ENCODE data around the gene FAM149A.

FAM149A gene

DNA sequence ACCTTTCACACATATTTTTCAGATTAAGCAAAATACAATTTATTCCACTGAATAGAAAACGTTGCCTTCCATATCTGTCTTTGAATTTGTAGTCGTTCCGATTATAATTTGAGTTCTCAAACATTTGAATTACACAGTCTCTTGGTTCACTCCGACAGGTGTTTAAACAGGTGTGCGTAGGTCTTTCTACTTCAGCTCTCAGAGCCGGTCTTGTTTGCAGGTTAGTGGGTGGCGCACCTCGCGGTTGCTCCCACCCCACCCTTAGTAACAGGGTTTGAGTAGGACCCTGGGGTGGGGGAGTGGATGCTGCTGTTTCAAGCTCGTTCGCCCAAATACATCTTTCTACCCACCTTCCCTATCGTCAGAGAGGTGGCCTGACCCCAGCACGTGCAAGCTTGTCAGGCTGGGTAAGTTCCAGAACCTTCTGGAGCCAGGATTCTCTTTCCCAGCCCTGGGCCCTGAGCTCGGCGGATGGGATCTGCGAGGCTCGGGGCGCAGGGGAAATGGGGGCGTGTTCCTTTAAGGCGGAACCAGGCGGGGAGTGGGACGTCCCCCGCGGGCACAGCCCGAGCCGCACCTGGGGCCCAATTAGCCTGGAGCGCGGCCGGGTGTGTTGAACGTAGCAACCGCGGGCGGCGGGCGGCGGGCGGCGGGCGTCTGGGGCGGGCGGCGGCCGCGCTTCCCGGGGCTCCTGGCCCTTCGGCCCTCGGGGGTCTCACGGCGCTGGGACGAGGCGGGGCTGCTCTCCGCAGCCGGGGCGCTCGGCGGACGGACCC is at the start of gene FAM149A:
FAM149A (plus strand) TSS at position 591 of the 776 bp plus-strand sequence.
- DNase-seq: peak; percentile 39 to 44

DNA sequence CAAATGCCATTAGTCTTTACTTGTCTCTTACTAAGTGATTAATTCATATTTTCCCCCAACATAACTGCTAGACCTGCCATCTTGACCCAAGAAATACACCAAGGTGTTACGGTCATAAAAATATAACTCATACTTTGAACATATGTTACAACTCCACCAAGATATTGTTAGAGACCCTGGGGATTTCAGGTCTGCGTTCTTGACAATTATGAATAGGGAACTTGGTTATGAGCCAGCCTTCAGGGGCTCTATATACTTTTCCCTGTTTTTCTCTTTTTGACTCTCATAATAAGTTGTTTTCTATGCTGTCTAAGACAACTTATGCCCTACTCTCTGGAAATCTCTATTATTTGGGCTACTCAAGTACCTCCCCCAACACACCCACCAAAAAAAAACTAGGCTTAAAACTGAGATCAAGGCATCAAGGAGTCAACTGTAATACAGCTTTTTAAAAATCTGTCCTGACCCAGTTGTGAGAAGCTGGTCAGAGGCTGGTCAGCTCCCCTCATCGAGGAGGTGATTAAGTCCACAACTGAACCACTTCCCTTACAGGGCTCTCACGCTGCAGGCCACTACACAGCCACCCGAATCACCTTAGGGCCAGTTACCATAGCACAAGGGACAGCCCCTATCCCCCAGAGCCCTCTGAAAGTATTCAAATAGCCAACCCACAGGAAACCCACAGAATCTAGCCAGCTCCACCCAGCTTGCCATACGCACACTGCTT is 46.1 kb upstream of the FAM149A start:
- peak in 1 of 2 donors; percentile 5 for DNase-seq

DNA sequence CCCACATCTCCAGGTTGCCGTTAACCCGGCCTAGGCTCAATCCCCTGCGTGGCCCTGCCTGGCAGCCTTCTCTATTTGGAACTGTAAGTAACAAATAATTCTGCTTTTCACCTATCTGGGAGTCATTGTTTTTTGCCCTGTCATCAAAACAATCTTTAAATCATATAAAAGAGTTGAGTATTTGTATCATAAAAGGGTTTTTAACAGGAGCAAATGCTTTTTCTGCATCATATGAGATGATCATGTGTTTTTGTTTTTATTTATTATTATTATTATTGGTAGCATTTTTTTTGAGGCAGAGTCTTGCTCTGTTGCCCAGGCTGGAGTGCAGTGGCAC is 45.6 kb upstream of the FAM149A start:
- DNase-seq: no peak

DNA sequence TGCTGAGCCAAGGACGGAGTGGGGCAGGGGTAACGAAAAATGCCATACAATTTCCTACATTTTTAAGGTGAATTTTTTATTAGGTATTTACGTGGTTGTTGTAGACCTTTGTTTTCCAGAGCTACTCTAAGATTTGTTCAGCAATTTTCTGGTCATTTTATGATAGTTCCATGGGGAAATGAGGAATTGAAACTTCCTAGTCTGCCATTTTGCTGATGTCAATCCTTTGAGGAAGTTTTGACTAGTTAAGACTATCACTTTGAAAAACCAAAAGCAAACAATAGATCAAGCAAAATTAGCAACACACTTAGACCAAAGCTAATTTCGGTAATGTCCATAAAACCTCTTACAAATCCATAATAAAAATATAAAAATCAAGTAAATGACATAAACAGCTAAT is 42.6 kb upstream of the FAM149A start:
- DNase-seq: no peak

DNA sequence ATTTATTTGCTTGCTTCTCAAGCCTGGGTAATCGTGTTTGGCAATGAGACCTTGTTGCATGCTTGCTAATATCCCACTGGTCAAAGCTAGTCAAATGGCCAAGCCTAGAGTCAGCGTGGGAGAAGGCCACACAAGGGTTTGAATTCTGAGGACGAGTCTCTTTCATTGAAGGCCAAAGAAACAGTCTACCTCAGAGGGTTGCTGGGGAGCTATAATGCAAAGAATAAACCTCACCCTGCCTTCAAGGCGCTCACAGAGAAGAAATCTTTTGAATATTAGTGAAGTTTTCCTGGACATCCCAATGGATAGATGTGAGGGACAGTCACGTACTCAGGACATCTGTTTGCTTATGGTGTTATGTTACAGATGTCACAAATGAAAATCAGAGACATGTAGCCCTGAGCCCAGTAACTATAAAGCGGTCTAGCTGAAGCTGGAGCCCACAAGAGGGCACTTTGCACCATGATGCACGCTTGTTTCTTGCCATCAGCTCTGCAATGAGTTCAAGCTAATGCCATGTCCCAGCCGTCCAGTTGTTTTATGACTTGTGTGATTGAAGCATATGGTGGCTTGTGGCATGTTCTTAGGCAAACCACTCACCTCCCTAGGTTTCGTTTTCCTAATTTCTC is 36.6 kb upstream of the FAM149A start:
- peak; percentile 36 to 62 for DNase-seq

DNA sequence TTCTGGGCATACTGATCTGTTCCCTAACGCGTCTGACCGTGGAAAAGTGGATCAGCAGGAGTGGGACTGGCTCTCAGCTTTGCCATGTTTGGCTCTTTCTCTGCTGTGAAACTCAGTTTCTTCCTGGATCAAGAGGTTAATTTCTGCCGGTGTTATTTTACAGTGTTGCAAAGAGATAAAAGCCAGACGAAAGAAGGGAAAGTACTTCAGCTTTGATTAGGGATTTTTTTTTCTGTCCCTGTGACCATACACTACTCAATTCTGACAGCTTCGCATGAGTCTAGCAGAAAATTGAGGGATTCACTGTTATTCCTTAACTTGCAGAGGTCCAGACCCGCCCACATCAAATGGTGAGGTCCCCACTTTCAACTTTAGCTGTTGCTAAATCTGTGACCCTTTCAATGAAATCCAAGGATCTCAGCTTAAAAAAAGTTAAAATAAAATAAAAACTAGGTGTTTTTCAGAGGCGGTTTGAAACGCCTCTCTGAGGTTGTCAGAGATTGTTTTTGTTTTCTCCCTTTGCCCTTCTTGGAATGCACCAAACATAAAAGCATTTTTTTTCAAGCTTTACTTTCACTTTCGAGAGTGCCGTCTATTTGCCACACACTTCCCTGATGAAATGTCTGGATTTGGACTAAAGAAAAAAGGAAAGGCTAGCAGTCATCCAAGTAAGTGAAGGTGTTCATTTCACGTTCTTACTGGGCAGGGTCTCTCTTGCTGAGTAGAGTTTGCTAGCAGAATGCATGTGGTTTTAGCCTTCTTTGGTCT is 35.7 kb upstream of the FAM149A start, which contains the start of gene TLR3:
TLR3 (plus strand) TSS at position 576 of the 768 bp plus-strand sequence. CDS start 7,464 bp downstream, outside the sequence.
- peak in 1 of 2 donors; percentile 49 for DNase-seq

DNA sequence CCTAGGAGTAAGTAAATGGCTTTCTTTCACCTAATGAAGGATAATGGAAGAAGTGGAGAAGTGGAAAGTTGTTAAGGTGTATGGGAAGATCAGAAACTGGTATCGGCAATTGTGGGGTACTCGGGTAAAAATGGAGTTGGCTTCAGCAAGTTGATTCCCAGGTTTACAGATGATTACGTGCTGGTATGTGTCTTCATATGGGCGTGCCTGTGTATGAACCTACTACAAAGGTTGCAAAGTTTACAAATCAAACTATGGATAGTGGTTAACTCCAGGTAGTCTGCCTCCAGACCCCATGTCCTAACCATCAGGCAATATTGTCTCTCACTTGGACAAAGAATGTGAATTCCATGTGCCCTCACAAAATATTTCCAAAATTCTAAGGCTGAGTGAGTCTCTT is 34.8 kb upstream of the FAM149A start:
- no peak for DNase-seq

DNA sequence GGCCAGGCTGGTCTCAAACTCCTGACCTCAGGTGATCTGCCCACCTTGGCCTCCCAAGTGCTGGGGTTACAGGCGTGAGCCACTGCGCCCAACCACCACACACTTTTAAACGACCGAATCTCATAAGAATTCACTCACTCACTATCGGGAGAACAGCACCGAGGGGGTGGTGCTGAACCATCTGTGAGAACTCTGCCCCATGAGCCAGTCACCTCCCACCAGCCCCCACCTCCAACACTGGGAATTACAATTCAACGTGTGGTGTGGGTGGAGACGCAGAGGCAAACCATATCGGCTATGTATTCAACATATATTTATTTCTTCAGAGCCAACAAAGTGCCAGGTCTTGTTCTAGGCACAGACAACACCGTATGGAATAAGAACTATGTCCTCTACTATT is 32.0 kb upstream of the FAM149A start:
- no peak for DNase-seq

DNA sequence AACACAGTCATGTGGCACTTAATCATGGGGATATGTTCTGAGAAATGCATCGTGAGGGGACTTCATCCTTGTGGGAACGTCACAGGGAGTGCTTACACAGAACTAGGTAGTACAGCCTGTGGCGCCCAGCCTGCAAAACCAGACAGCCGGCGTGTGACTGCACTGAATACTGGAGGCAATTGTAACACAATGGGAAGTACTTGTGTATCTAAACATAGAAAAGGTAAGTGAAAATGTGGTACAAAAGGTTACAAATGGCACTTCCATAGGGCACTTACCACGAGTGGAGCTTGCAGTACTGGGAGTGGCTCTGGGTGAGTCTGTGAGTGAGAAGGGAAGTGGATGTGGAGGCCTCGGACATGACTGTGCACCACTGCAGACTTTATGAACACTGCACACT is 30.3 kb upstream of the FAM149A start:
- DNase-seq: no peak

DNA sequence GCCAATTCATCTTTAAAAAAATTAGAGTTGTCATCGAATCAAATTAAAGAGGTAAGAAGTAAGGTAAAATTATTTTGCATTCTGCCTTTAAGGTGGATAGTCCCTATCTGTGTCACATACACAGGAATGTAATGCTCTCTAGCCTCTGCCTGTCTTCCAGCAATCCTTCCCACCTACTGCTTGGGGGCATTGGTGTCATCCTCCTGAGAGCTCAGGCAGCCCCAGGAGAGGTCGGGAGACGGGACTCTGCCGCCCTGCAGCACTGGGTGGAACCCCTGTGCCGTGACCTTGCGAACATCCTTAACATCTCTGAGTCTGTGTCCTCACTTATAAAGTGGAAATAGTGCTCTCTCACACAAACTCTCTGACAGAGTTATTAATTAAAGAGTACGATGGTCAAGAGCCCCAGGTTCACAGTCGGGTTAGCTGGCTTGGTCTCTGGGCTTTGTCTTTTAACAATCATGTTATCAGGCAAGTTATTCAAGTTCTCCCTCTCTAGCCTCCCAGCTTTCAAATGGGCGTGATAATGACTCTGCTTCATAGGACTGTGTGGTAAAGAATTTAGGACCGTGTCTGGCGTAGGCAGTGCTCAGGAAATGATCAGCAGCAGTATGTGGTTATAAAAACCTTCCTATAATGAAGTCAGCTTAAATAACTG is 25.4 kb upstream of the FAM149A start:
- DNase-seq: no peak

DNA sequence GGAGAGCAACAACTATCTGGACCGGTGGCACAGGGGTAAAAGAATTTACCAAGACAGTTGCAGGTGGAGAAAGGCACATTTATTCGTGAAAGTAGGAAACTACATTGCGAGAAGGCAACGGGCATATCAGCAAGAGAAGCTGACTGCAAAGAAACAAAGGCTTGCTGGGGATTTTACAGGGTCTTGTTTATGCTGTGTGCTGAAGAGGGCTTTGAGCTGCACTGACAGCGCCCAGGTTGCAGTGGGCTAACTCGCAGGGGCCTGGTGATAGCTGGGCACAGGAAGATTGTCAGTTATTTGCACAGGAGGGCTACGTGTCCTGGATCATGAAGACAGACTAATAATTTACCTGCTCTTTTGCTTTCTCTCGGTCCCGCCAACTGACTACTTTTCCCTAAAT is 24.8 kb upstream of the FAM149A start:
- DNase-seq: no peak

DNA sequence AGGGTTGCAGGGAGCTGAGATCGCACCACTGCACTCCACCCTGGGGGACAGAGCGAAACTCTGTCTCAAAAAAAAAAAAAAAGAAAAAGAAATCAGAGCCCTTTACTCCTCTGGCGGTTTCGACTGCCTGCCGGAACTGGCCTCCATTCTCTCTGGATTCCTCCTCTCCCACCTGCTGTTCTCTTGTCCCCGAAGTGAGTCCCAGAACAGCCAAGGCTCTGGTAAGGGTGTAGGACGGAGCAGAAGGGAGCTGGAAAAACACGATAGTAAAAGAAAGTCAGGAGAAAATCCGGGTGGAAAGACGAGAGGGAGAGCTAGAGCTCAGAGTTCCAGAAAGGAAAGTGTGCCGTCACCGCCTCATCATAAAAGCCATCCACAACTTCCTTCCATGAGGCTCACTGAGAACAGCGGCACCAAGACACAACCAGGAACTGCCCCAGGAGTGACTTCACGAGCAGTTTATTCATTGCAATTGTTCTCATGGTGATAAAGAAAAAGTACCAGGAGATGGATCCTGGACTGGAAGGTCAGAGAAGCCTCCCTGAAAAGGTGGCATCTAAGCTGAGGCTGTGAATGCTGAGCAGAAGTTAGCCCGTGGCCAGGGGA is 23.2 kb upstream of the FAM149A start:
- DNase-seq: no peak

DNA sequence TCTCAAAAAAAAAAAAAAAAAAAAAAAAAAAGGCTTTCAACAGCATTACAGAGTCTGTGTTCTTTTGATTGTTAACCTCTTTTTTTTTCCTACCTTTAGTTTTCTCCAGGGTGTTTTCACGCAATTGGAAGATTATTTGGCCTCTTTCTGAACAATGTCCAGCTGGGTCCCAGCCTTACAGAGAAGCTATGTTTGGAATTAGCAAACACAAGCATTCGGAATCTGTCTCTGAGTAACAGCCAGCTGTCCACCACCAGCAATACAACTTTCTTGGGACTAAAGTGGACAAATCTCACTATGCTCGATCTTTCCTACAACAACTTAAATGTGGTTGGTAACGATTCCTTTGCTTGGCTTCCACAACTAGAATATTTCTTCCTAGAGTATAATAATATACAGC is 22.3 kb upstream of the FAM149A start:
- DNase-seq: no peak

DNA sequence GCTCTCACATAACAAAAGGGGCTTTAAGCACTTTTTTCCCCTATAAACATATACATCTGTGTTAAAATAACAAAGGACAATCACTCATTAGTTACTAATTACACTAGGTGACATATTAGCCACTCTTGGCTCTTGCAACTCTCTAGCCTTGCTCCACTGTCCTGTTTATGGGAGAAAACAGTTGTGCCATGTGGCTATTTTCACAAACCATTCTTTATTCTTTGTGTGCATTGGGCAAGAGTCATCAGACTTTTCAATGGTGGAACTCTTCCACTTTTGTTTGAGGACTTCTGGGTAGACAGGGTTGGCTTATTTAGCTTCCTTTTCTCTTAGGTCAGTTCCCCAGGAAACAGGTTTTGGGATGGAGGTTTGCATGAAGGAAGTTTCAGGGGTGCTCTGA is 16.0 kb upstream of the FAM149A start:
- DNase-seq: no peak

DNA sequence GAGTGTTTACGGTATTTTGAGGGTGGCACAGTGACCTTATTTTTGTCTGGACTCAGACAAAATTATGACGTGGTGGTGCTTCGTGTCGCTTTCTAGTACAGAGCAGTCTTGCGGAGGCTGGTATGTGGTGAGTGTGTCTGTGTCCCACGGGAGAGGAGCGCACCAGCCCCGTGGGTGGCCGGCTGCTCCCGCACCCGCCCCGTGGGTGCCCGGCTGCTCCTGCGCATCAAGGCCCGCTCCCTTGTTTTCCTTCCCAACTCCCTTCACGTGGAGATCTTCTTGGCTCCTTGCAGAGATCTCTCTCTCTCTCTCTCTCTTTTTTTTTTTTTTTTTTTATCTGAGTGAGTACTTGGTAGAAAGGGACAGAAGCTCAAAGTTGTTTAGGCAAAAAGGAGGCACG is 12.2 kb upstream of the FAM149A start:
- no peak for DNase-seq

DNA sequence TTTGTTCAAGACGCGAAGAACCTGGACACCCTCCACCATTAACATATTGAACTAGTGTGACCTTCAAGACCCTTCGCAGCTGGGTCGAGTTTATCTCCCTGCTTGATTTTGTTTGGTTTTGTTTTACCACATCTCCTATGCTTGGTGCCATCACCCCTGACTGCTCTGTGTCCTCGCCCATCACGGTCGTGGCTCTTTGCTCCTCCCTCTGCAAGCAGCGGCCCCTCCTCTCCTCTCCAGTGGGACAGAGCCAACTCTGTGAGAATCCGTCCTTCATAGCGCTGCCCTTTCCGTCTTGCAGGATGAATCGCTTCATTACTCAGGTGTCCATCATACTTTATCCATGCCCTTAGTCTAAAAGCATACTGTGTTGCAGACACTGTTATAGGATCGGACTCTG is 9.1 kb upstream of the FAM149A start:
- no peak for DNase-seq

DNA sequence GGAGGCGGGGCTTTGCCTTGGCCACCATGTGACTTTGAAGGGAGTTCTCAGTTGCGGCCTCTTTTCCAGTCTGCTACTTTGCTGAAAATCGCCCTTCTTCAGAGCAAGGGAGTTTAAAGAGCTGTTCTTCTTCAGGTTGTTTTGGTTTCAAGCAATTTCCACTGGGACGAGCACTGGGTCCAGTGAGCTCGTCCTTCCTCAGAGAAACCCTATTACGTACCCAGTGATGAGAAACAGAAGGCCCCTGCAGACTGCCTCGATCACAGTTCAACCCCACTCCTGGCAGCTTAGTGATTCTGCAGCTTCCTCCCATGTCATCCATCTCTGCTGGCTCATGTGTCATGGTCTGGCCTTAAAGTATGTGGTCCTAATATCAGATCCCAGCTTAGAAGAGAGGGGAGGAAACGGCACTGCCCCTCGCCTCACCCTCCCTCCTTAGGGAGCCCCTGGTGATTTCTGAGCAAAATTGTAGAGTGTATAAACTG is 7.8 kb upstream of the FAM149A start:
- no peak for DNase-seq

DNA sequence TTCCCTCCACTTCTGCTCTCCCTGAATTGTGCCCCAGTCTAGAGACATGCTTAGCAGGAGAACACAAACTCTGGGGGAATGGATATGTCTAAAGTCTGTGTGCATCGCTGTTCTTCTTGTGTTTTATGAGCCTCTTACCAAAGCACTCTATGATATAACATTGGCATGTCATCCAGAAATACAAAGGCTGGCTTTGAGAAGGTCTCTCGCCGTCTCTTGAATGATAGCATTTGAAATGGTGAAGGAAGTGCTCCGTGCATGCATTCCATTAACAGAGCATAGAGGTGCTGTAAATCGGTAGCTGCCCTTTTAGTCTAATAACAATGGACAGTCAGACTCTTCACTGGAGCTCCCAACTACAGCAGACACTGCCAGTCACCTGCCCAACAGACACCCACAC is 7.1 kb upstream of the FAM149A start:
- DNase-seq: no peak

DNA sequence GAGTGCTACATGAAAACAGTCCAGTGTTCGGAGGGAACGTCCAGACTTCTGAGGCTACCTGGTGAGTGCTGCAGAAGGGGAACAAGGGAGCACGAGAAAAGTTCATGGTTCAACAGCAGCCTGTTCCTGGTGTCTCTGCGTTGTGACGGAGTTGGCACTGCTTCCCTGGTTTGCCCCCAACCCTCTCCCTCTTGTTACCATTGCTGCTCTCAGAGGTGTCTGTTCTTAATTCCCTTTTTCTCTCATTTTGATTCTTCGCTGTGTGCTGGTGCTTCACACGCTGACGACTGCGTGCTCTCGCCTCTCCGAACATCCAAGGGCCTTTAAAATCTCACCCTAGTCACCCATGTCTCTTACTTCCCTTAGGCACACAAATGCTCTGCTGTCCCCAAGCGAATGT is 1.6 kb upstream of the FAM149A start:
- no peak for DNase-seq

DNA sequence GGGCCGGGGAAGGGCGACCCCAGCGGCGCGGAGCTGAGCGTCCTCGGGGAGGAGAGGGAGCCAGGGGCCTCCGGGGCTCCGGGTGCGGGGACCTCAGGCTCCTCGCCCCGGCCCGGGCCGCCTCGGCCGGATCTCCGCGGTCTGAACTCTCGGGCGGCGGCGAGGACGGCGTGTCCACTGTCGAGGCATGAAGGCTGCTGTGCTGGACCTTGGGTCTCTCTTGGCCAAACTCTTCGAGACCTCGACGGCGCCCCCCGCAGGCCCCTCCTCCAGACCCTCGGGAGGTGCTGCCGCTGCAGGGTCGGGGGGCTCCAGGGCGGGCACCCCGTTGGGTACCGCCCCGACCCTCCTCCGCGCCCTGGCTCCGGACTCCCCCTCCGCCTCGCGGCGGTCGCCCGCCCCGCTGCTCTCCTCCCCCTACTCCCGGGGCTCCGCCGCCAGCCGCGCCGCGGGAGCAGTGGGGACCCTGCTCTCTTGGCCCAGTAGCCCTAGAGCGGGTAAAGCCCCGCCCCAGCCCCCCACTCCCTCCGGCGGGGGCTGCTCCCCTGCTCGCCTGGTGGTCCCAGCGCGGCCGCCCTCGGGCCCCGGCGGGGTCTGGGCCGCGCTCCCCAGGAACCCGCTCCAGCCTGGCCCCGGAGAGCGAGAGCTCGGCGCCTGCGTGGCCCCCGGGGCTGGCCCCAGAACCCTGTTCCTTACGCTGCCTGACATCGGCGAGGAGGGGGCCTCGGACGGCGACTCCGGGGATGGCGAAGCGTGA is 564 bp downstream of the FAM149A start:
- DNase-seq: no peak

DNA sequence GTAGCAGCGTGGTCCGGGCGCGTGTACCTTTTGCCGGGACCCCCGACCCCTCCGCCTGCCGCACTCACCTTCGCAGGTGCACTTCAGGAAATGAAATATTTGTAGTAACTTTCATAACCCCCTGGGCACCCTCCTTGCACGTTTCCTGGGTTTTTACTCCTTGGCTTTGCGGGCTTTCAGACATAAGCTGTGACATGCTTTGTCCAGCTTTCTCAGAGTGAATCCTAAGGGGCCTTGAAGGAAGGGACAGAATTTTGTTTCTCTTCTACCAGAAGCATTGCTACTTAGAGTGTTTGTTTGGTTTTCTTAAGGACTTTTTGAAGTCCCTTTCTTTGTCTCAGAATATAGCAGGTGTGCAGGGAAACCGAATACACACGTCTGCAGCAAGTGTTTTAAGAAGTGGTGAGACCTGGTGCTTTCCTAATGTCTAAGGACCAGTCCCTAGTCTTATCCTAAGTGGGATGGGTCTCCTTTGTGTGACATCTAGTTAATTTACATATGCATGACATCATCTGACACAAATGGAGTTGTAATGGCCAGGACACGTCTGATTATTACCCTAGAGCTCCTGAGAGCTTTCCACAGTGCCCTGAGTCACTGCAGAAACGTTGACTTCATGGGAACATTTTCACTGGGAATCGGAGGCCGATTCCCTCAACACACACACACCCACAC is 1.3 kb downstream of the FAM149A start:
- DNase-seq: no peak
